MM.1S (cell line): ENCODE results near the gene RC3H2.

Source experiments
- CTCF ChIP-seq: fragments of 300-600 bp; sonication (generic); IDR thresholded peaks from 2 replicates; pipeline ENCODE4 v1.5.1; 2016; ENCODE audit warnings: antibody characterized with exemption, low read length, mixed read lengths
- EZH2 ChIP-seq: fragments of 300-600 bp; sonication (generic); optimal IDR thresholded peaks from 2 replicates; pipeline ENCODE3; 2017; ENCODE audit warnings: low read depth, mild to moderate bottlenecking, antibody characterized with exemption, low read length, mixed read lengths
- EZH2phosphoT487 ChIP-seq: fragments of 300-600 bp; sonication (generic); IDR thresholded peaks from 2 replicates; pipeline ENCODE4 v1.6.1; 2018; ENCODE audit warnings: antibody characterized with exemption, low read length

GRCh38 chr9:122940749-122941581, 35.8 kb upstream of the RC3H2 start, which contains the start of gene RABGAP1:
- TF ChIP-seq EZH2phosphoT487 = no peak
- TF ChIP-seq CTCF = no peak
- no peak for TF ChIP-seq EZH2
